ENCODE data around the gene SIAH3.

DNA sequence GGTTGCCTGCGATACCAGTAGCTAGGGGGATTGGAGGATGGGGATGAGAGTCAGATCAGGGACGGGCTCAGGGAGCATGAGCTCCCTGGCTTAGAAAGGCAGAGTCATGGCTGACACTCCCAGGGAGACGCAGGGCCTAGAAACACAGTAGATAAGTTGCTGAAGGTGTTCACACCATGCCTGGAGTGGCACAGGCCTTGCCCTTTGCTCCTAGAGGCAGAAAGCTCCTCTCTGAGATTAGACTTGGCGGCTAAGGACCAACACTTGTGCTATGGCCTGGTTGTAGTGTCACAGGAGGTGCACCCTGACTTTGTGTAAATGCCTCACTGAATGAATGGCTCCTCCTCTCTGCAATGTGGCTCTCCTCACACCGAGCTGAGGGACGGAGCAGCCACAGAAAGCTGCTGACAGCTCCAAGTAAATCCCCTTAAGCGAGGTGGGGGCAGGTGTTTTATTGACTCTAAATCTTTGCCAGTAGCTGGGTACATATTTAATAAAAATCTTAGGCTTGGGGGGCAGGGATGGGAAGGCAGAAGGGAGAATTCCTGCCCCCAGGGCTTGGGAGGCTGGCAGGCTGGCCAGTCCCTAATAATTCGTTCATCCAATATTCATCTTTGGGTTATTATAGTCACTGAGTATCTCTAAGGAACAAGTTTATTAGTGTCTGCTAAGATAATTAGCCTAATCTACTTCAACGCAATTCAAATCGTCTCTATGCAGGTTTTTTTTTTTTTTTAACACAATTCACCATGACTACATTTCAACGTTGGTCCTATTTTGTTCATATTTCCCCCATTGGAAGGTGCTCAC is 54.9 kb downstream of the SIAH3 start:
- TF ChIP-seq EZH2 (IDR thresholded peaks at IDR 0.05; ENCODE audit: borderline replicate concordance, low read length) = no peak
- TF ChIP-seq, protein P1, sequence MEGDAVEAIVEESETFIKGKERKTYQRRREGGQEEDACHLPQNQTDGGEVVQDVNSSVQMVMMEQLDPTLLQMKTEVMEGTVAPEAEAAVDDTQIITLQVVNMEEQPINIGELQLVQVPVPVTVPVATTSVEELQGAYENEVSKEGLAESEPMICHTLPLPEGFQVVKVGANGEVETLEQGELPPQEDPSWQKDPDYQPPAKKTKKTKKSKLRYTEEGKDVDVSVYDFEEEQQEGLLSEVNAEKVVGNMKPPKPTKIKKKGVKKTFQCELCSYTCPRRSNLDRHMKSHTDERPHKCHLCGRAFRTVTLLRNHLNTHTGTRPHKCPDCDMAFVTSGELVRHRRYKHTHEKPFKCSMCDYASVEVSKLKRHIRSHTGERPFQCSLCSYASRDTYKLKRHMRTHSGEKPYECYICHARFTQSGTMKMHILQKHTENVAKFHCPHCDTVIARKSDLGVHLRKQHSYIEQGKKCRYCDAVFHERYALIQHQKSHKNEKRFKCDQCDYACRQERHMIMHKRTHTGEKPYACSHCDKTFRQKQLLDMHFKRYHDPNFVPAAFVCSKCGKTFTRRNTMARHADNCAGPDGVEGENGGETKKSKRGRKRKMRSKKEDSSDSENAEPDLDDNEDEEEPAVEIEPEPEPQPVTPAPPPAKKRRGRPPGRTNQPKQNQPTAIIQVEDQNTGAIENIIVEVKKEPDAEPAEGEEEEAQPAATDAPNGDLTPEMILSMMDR (IDR thresholded peaks at IDR 0.05; ENCODE audit: low read length) = no peak
